Stimulated activated CD4-positive, alpha-beta T cell treated with anti-CD3 and anti-CD28 coated beads, Interleukin-2, amount 100 ng/mL, for 4 hours (primary cell): ENCODE measurements around the gene SYT17.
"Not testable (repeated sequence)": the region's sequence is repeated elsewhere in the genome, so short reads cannot be mapped to it uniquely, and the experiment has no call there.

Experiments
- DNase-seq: peaks from one replicate; pipeline ENCODE4 v3.0.0-alpha.2; 2020; ENCODE audit warnings: low read depth

Gene SYT17

GRCh38 chr16:19173649-19174383 lies 5.8 kb downstream of the SYT17 start:
- no peak for DNase-seq

GRCh38 chr16:19174478-19174877 lies 6.4 kb downstream of the SYT17 start:
- DNase-seq = no peak

GRCh38 chr16:19175492-19176262 lies 7.6 kb downstream of the SYT17 start:
- no peak for DNase-seq

- no peak for DNase-seq
Measured at GRCh38 chr16:19177111-19177739, 9.2 kb downstream of the SYT17 start.

- DNase-seq = no peak
Measured at GRCh38 chr16:19179546-19180490, 11.8 kb downstream of the SYT17 start.

- DNase-seq = no peak
Measured at GRCh38 chr16:19180741-19181140, 12.7 kb downstream of the SYT17 start.

GRCh38 chr16:19182481-19182880 lies 14.4 kb downstream of the SYT17 start:
- no peak for DNase-seq

- DNase-seq = no peak
Measured at GRCh38 chr16:19183187-19183586, 15.1 kb downstream of the SYT17 start.

GRCh38 chr16:19184823-19185509 lies 16.9 kb downstream of the SYT17 start:
- no peak for DNase-seq

GRCh38 chr16:19185510-19185851 lies 17.4 kb downstream of the SYT17 start:
- no peak for DNase-seq

GRCh38 chr16:19186408-19186807 lies 18.4 kb downstream of the SYT17 start:
- no peak for DNase-seq

- DNase-seq = not testable (repeated sequence)
Measured at GRCh38 chr16:19187961-19188360, 19.9 kb downstream of the SYT17 start.

- DNase-seq = no peak
Measured at GRCh38 chr16:19188406-19188805, 20.4 kb downstream of the SYT17 start.

- no peak for DNase-seq
Measured at GRCh38 chr16:19192865-19193264, 24.8 kb downstream of the SYT17 start.

GRCh38 chr16:19196871-19197270 lies 28.8 kb downstream of the SYT17 start:
- no peak for DNase-seq

GRCh38 chr16:19203374-19203966 lies 35.4 kb downstream of the SYT17 start:
- no peak for DNase-seq

GRCh38 chr16:19210280-19210924 lies 42.4 kb downstream of the SYT17 start:
- no peak for DNase-seq

GRCh38 chr16:19210968-19211367 lies 42.9 kb downstream of the SYT17 start:
- no peak for DNase-seq

- DNase-seq = no peak
Measured at GRCh38 chr16:19212059-19212458, 44.0 kb downstream of the SYT17 start.

- DNase-seq = no peak
Measured at GRCh38 chr16:19213885-19214284, 45.8 kb downstream of the SYT17 start.

GRCh38 chr16:19215705-19216104 lies 47.7 kb downstream of the SYT17 start:
- DNase-seq = no peak
